GM12874 (cell line): ENCODE results near the gene TPM2.

Experiments used
- CTCF ChIP-seq: IDR thresholded peaks from 2 replicates; pipeline ENCODE4 v1.5.1; 2011; ENCODE audit warnings: low read depth, mild to moderate bottlenecking, control low read depth, low read length, moderate library complexity; ENCODE audit not compliant: insufficient read depth

Gene TPM2

GRCh38 chr9:35690614-35691333, 1.0 kb upstream of the TPM2 start:
- TF ChIP-seq CTCF: no peak

- no peak for TF ChIP-seq CTCF
Measured at GRCh38 chr9:35690294-35690613, 529 bp upstream of the TPM2 start.

- TF ChIP-seq CTCF: no peak
Measured at GRCh38 chr9:35688558-35689541, 875 bp downstream of the TPM2 start.

- TF ChIP-seq CTCF: no peak
Measured at GRCh38 chr9:35687972-35688557, 1.7 kb downstream of the TPM2 start.

GRCh38 chr9:35687306-35687705, 2.4 kb downstream of the TPM2 start:
- no peak for TF ChIP-seq CTCF

GRCh38 chr9:35686222-35687203, 3.2 kb downstream of the TPM2 start:
- TF ChIP-seq CTCF: no peak
